ENCODE data around the gene DPP10.

DPP10 gene

DNA sequence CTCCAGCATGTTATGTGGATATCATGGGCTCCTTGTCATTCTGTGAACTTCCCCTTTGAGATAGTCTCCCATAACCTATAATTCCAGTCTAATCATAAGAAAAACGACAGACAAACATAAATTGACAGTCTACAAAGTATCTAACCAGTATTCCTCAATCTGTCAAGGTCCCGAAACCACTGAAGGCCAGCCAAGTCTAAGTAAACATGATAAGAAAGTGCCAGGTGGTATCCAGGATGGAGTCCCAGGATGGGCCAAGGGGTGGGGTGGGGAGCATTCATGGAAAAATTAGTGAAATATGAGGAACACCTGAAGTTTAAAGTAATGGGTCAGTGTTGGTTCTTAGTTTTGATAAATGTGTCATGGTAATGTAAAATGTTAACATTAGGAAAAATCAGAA, 355.5 kb downstream of the DPP10 start:
- Histone ChIP-seq H2AFZ (ENCODE audit: low read length, unreplicated experiment) (no peak overlapping the region), H3K4me1 (ENCODE audit: control insufficient read depth, insufficient read depth, low read length, unreplicated experiment) (no peaks in the 10 kb centered on the region), H3K79me2 (ENCODE audit: control insufficient read depth, insufficient read depth, low read length, unreplicated experiment) (no peaks in the 10 kb centered on the region), H3K27me3 (ENCODE audit: insufficient read depth, low read length) (no peaks in the 10 kb centered on the region), H3K36me3 (ENCODE audit: insufficient read depth, low read length) (no peaks in the 10 kb centered on the region), H3K27ac (ENCODE audit: low read depth, low read length) (no peak overlapping the region), H3K4me3 (ENCODE audit: low read depth, low read length) (no peak overlapping the region)

DNA sequence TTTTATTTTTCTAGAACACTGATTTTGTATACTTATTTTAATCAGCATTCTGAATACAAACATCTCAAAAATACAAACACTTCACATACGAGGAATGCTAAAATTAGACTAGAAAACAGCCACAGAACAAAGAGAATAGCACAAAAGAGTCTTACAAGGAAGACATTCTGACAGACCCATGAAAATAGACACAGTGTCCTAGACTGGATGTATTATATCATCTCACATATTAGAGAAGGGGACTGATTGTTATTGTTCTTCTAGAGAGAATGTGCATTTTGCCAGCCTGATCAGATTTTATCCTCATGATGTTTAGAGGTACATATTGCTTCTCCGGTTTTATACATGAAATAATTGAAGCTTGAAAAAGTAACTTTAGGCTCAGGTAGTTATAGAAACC, 357.9 kb downstream of the DPP10 start:
- H3K4me1 ChIP-seq (ENCODE audit: control insufficient read depth, insufficient read depth, low read length, unreplicated experiment): no peaks in the 10 kb centered on the region
- H3K27ac ChIP-seq (ENCODE audit: low read depth, low read length): no peak overlapping the region
- no peak overlapping the region for H3K4me3 ChIP-seq (ENCODE audit: low read depth, low read length)
- H2AFZ ChIP-seq (ENCODE audit: low read length, unreplicated experiment): no peak overlapping the region
- no peaks in the 10 kb centered on the region for H3K36me3 ChIP-seq (ENCODE audit: insufficient read depth, low read length)
- H3K79me2 ChIP-seq (ENCODE audit: control insufficient read depth, insufficient read depth, low read length, unreplicated experiment): no peaks in the 10 kb centered on the region
- no peaks in the 10 kb centered on the region for H3K27me3 ChIP-seq (ENCODE audit: insufficient read depth, low read length)

- Histone ChIP-seq H3K4me1 (ENCODE audit: control insufficient read depth, insufficient read depth, low read length, unreplicated experiment) (no peaks in the 10 kb centered on the region), H3K27ac (ENCODE audit: low read depth, low read length) (no peak overlapping the region), H2AFZ (ENCODE audit: low read length, unreplicated experiment) (no peak overlapping the region), H3K36me3 (ENCODE audit: insufficient read depth, low read length) (no peaks in the 10 kb centered on the region), H3K27me3 (ENCODE audit: insufficient read depth, low read length) (no peaks in the 10 kb centered on the region), H3K4me3 (ENCODE audit: low read depth, low read length) (no peak overlapping the region), H3K79me2 (ENCODE audit: control insufficient read depth, insufficient read depth, low read length, unreplicated experiment) (no peaks in the 10 kb centered on the region)
Measured at GRCh38 chr2:114805195-114805594, 362.8 kb downstream of the DPP10 start.

DNA sequence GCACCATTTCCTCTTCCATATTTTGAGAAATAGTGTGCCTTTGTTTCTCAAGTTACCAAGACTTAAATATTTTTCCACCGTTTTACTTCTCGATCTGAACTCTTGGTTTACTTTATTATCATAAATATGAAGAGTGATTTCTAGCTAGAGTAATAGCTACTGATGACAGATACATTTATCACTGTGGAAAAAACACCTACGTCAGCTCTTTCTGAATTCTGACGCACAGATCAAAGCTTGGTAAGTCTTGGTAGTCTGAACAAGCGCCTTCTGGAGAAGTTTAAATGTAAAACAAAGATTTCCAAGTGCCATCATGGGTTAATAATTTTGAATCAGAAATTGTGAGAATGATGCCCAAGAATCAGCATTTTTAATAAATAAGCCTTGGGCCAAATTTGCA, 367.7 kb downstream of the DPP10 start:
- Histone ChIP-seq H3K4me3 (ENCODE audit: low read depth, low read length) (no peak overlapping the region), H3K27me3 (ENCODE audit: insufficient read depth, low read length) (no peaks in the 10 kb centered on the region)

DNA sequence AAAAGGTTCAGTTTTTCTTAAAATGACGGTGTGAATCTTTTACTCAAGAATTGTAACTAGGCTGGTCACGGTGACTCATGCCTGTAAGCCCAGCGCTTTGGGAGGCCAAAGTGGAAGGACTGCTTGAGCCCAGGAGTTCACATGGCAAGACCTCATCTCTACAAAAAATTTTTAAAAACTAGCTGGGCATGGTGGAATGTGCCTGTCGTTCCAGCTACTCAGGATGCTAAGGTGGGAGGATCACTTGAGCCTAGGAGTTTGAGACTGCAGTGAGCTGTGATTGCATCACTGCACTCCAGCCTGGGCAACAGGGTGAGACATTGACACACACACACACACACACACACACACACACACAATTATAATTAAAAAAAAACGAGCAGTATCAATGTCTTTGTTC, 369.8 kb downstream of the DPP10 start:
- no peak overlapping the region for H3K27ac ChIP-seq (ENCODE audit: low read depth, low read length)
- no peaks in the 10 kb centered on the region for H3K27me3 ChIP-seq (ENCODE audit: insufficient read depth, low read length)
- H3K36me3 ChIP-seq (ENCODE audit: insufficient read depth, low read length): no peaks in the 10 kb centered on the region
- H3K79me2 ChIP-seq (ENCODE audit: control insufficient read depth, insufficient read depth, low read length, unreplicated experiment): no peaks in the 10 kb centered on the region
- no peak overlapping the region for H3K4me3 ChIP-seq (ENCODE audit: low read depth, low read length)
- H3K4me1 ChIP-seq (ENCODE audit: control insufficient read depth, insufficient read depth, low read length, unreplicated experiment): no peaks in the 10 kb centered on the region
- H2AFZ ChIP-seq (ENCODE audit: low read length, unreplicated experiment): no peak overlapping the region

More for the DNA sequence above, 367.7 kb downstream of the DPP10 start:
- H3K36me3 ChIP-seq (ENCODE audit: insufficient read depth, low read length): no peaks in the 10 kb centered on the region
- no peaks in the 10 kb centered on the region for H3K79me2 ChIP-seq (ENCODE audit: control insufficient read depth, insufficient read depth, low read length, unreplicated experiment)
- no peak overlapping the region for H3K27ac ChIP-seq (ENCODE audit: low read depth, low read length)
- H2AFZ ChIP-seq (ENCODE audit: low read length, unreplicated experiment): no peak overlapping the region
- no peaks in the 10 kb centered on the region for H3K4me1 ChIP-seq (ENCODE audit: control insufficient read depth, insufficient read depth, low read length, unreplicated experiment)

GRCh38 chr2:114814355-114814754, 371.9 kb downstream of the DPP10 start:
- Histone ChIP-seq H3K4me1 (ENCODE audit: control insufficient read depth, insufficient read depth, low read length, unreplicated experiment) (no peaks in the 10 kb centered on the region), H3K27ac (ENCODE audit: low read depth, low read length) (no peak overlapping the region), H3K4me3 (ENCODE audit: low read depth, low read length) (no peak overlapping the region), H3K36me3 (ENCODE audit: insufficient read depth, low read length) (no peaks in the 10 kb centered on the region), H3K79me2 (ENCODE audit: control insufficient read depth, insufficient read depth, low read length, unreplicated experiment) (no peaks in the 10 kb centered on the region), H2AFZ (ENCODE audit: low read length, unreplicated experiment) (no peak overlapping the region), H3K27me3 (ENCODE audit: insufficient read depth, low read length) (no peaks in the 10 kb centered on the region)

- H3K4me3 ChIP-seq (ENCODE audit: low read depth, low read length): no peak overlapping the region
- no peak overlapping the region for H3K27ac ChIP-seq (ENCODE audit: low read depth, low read length)
- no peaks in the 10 kb centered on the region for H3K79me2 ChIP-seq (ENCODE audit: control insufficient read depth, insufficient read depth, low read length, unreplicated experiment)
- no peaks in the 10 kb centered on the region for H3K36me3 ChIP-seq (ENCODE audit: insufficient read depth, low read length)
- no peak overlapping the region for H2AFZ ChIP-seq (ENCODE audit: low read length, unreplicated experiment)
- H3K4me1 ChIP-seq (ENCODE audit: control insufficient read depth, insufficient read depth, low read length, unreplicated experiment): no peaks in the 10 kb centered on the region
- no peaks in the 10 kb centered on the region for H3K27me3 ChIP-seq (ENCODE audit: insufficient read depth, low read length)
Measured at GRCh38 chr2:114821055-114821454, 378.6 kb downstream of the DPP10 start.

GRCh38 chr2:114843963-114844362, 401.5 kb downstream of the DPP10 start:
- Histone ChIP-seq H3K4me3 (ENCODE audit: low read depth, low read length) (no peak overlapping the region), H3K4me1 (ENCODE audit: control insufficient read depth, insufficient read depth, low read length, unreplicated experiment) (no peaks in the 10 kb centered on the region), H3K79me2 (ENCODE audit: control insufficient read depth, insufficient read depth, low read length, unreplicated experiment) (no peaks in the 10 kb centered on the region), H3K36me3 (ENCODE audit: insufficient read depth, low read length) (no peaks in the 10 kb centered on the region), H2AFZ (ENCODE audit: low read length, unreplicated experiment) (no peak overlapping the region), H3K27ac (ENCODE audit: low read depth, low read length) (no peak overlapping the region), H3K27me3 (ENCODE audit: insufficient read depth, low read length) (no peaks in the 10 kb centered on the region)

- H2AFZ ChIP-seq (ENCODE audit: low read length, unreplicated experiment): no peak overlapping the region
- no peak overlapping the region for H3K27ac ChIP-seq (ENCODE audit: low read depth, low read length)
- no peaks in the 10 kb centered on the region for H3K27me3 ChIP-seq (ENCODE audit: insufficient read depth, low read length)
- no peaks in the 10 kb centered on the region for H3K36me3 ChIP-seq (ENCODE audit: insufficient read depth, low read length)
- H3K79me2 ChIP-seq (ENCODE audit: control insufficient read depth, insufficient read depth, low read length, unreplicated experiment): no peaks in the 10 kb centered on the region
- no peaks in the 10 kb centered on the region for H3K4me1 ChIP-seq (ENCODE audit: control insufficient read depth, insufficient read depth, low read length, unreplicated experiment)
- no peak overlapping the region for H3K4me3 ChIP-seq (ENCODE audit: low read depth, low read length)
Measured at GRCh38 chr2:114857196-114857595, 414.8 kb downstream of the DPP10 start.

DNA sequence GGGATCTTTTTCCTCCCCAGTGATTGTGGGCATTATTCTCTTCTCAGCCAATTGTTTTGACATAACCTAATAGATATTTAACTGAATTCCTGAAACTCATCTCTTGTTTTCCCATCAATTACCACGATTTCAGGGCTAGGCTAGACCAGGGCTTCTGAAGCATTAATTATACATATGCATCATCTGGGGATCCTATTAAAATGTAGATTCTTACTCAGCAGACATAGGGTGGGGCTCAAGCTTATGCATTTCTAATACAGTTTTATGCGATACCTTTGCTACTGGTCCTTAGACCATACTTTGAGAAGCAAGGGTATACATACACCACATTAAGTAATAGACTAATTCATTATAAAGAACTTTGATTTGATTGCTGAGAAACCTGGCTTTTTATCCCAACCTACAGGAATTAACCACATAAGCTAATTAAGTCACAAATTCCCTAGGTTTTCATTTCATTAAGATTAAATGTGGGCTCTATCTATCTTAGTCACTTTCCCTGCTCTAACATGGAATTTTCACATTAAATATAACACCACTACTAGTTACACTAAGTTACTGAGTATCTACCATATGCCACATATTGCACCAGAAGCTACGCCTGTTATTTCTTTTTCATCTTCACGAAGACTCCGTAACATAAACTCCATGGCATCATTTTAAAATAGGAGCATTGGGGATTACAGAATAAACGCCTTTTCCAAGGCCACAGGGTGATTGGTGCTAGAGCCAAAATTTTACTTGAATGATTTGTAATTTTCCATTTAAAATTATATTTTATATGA, 417.5 kb downstream of the DPP10 start:
- no peaks in the 10 kb centered on the region for H3K4me1 ChIP-seq (ENCODE audit: control insufficient read depth, insufficient read depth, low read length, unreplicated experiment)
- H3K27me3 ChIP-seq (ENCODE audit: insufficient read depth, low read length): no peaks in the 10 kb centered on the region
- H3K79me2 ChIP-seq (ENCODE audit: control insufficient read depth, insufficient read depth, low read length, unreplicated experiment): no peaks in the 10 kb centered on the region
- no peaks in the 10 kb centered on the region for H3K36me3 ChIP-seq (ENCODE audit: insufficient read depth, low read length)
- H2AFZ ChIP-seq (ENCODE audit: low read length, unreplicated experiment): no peak overlapping the region
- H3K4me3 ChIP-seq (ENCODE audit: low read depth, low read length): no peak overlapping the region
- no peak overlapping the region for H3K27ac ChIP-seq (ENCODE audit: low read depth, low read length)

- H3K27ac ChIP-seq (ENCODE audit: low read depth, low read length): no peak overlapping the region
- H3K4me1 ChIP-seq (ENCODE audit: control insufficient read depth, insufficient read depth, low read length, unreplicated experiment): no peaks in the 10 kb centered on the region
- no peak overlapping the region for H3K4me3 ChIP-seq (ENCODE audit: low read depth, low read length)
- H3K79me2 ChIP-seq (ENCODE audit: control insufficient read depth, insufficient read depth, low read length, unreplicated experiment): no peaks in the 10 kb centered on the region
- no peaks in the 10 kb centered on the region for H3K36me3 ChIP-seq (ENCODE audit: insufficient read depth, low read length)
- no peak overlapping the region for H2AFZ ChIP-seq (ENCODE audit: low read length, unreplicated experiment)
- no peaks in the 10 kb centered on the region for H3K27me3 ChIP-seq (ENCODE audit: insufficient read depth, low read length)
Measured at GRCh38 chr2:114862243-114862642, 419.8 kb downstream of the DPP10 start.
